GM12878 (cell line): ENCODE data around the gene LAMP5. TPM values are rescaled to one million over a fixed set of nuclear protein-coding genes. Genes with fewer than 3 reads are reported as not detected.

Experiments
- ATAC-seq: fragments of 200-7000 bp; cut with Tn5 transposase; 3 replicates; pipeline ENCODE4 v1.9.1; 2020; ENCODE audit warnings: mild to moderate bottlenecking, moderate library complexity
- Bru-seq: library from RNA; stranded (reverse); fragments of 400-500 nt; gene quantifications from one replicate; lab custom pipeline; 2021; lab: Mats Ljungman, UMichigan
- BruChase-seq, 2 experiments: library from RNA; stranded (reverse); fragments of 400-500 nt; gene quantifications; one replicate each; lab custom pipeline; 2021; lab: Mats Ljungman, UMichigan
- BruUV-seq: library from RNA; stranded (reverse); fragments of 400-500 nt; replicated peaks from 2 replicates; lab custom pipeline; 2021; lab: Mats Ljungman, UMichigan
- CTCF ChIA-PET: fragments of 300-600 bp; sonication (Branson Sonifier 250); formaldehyde crosslinking; extraction: SDS; loops from one replicate; lab custom pipeline; 2021; ENCODE audit warnings: inconsistent platforms; lab: Yijun Ruan, JAX
- POLR2A ChIA-PET: fragments of 350-600 bp; formaldehyde crosslinking; extraction: SDS; loops from one replicate; lab custom pipeline; 2021; ENCODE audit warnings: inconsistent platforms; lab: Charles Lee
- RAD21 ChIA-PET: fragments of 300-600 bp; sonication (Branson Sonifier 250); formaldehyde crosslinking; loops from one replicate; lab custom pipeline; 2023; ENCODE audit warnings: antibody characterized with exemption; ENCODE audit not compliant: unreplicated experiment; lab: Charles Lee
- SMC1A ChIA-PET: fragments of 300-600 bp; sonication (Branson Sonifier 250); formaldehyde crosslinking; loops from one replicate; lab custom pipeline; 2023; ENCODE audit not compliant: unreplicated experiment, uncharacterized antibody; lab: Charles Lee
- DNase-seq: peaks from one replicate; pipeline ENCODE4 v3.0.0-alpha.2; 2011; ENCODE audit warnings: low read depth, low spot score
- FAIRE-seq: peaks from 3 replicates; lab custom pipeline; 2011; peaks lifted over from hg19 to GRCh38; lab: Jason Lieb, UNC
- H2AFZ ChIP-seq: 2 replicates; pipeline ENCODE4 v1.6.0; 2011; ENCODE audit warnings: low read depth, low read length, control low read depth; ENCODE audit not compliant: control insufficient read depth
- H3K27ac ChIP-seq: 2 replicates; pipeline ENCODE4 v1.5.1; 2011; ENCODE audit warnings: control low read depth; ENCODE audit not compliant: control insufficient read depth, insufficient read depth
- H3K27me3 ChIP-seq, 2 experiments: replicated peaks in 1 of 2; 2 replicates each; pipeline versions ENCODE4 v1.6.0 to v1.6.1; 2011; ENCODE audit warnings: low read length in 1 of 2; ENCODE audit not compliant: control insufficient read depth in 2 of 2, insufficient read depth in 2 of 2
- H3K36me3 ChIP-seq, 2 experiments: 2 replicates each; pipeline ENCODE4 v1.5.1; 2011; ENCODE audit warnings: low read length in 1 of 2; ENCODE audit not compliant: control insufficient read depth in 2 of 2, insufficient read depth in 2 of 2
- H3K4me1 ChIP-seq: 2 replicates; pipeline ENCODE4 v1.6.1; 2011; ENCODE audit warnings: mild to moderate bottlenecking, low read length, moderate library complexity, mixed read lengths; ENCODE audit not compliant: control insufficient read depth, insufficient read depth
- H3K4me2 ChIP-seq: 2 replicates; pipeline ENCODE4 v1.6.0; 2011; ENCODE audit warnings: control low read depth; ENCODE audit not compliant: control insufficient read depth, insufficient read depth
- H3K4me3 ChIP-seq: fragments of 200-600 bp; sonication (generic); 2 replicates; pipeline ENCODE4 v1.5.1; 2016
- H3K79me2 ChIP-seq: 2 replicates; pipeline ENCODE4 v1.6.0; 2011; ENCODE audit warnings: low read length; ENCODE audit not compliant: control insufficient read depth, insufficient read depth
- H3K9ac ChIP-seq: 2 replicates; pipeline ENCODE4 v1.8.0; 2011; ENCODE audit warnings: low read length, control low read depth, mixed read lengths; ENCODE audit not compliant: control insufficient read depth, insufficient read depth
- H3K9me3 ChIP-seq: replicated peaks from 3 replicates; pipeline ENCODE4 v1.5.1; 2011; ENCODE audit warnings: mild to moderate bottlenecking, low read length; ENCODE audit not compliant: control insufficient read depth, insufficient read depth
- H4K20me1 ChIP-seq: 2 replicates; pipeline ENCODE4 v1.6.0; 2011; ENCODE audit not compliant: control insufficient read depth, insufficient read depth
- ASH2L ChIP-seq: fragments of 300-600, 200-600 bp; sonication (generic); IDR thresholded peaks from 2 replicates; pipeline ENCODE4 v1.6.1; 2017; ENCODE audit warnings: low read depth, mild to moderate bottlenecking, borderline replicate concordance
- JUND ChIP-seq: IDR thresholded peaks from 2 replicates; pipeline ENCODE4 v1.6.1; 2012; ENCODE audit warnings: low read depth, mild to moderate bottlenecking, low read length, improper control_type of control experiment, moderate library complexity
- REST ChIP-seq: IDR thresholded peaks from 2 replicates; pipeline ENCODE4 v1.6.1; 2012; ENCODE audit warnings: mild to moderate bottlenecking, low read depth, low read length
- SP1 ChIP-seq: IDR thresholded peaks from one replicate; pipeline ENCODE4 v1.6.1; 2011; ENCODE audit warnings: low read depth, low read length
- SUPT20H ChIP-seq: IDR thresholded peaks from 2 replicates; pipeline ENCODE4 v1.6.1; 2011; ENCODE audit warnings: low read depth, mild to moderate bottlenecking, low read length, moderate library complexity, borderline replicate concordance; ENCODE audit not compliant: control insufficient read depth
- SUZ12 ChIP-seq: fragments of 200-600 bp; sonication (generic); IDR thresholded peaks from one replicate; pipeline ENCODE4 v1.6.1; 2018; ENCODE audit warnings: antibody characterized with exemption, mild to moderate bottlenecking; ENCODE audit not compliant: unreplicated experiment
- WGBS: methylation state at CpG from one replicate; pipeline ENCODE4 v1.1.6; 2016; ENCODE audit warnings: low lambda C conversion rate; ENCODE audit not compliant: insufficient replicate concordance, insufficient coverage; ENCODE audit errors: missing lambda C conversion rate; 5-methylcytosine and 5-hydroxymethylcytosine counted together
- in situ Hi-C: fragments of 300-500 bp; cut with MboI; formaldehyde crosslinking; loops from 9 replicates; pipeline ENCODE4 v1.14.3; 2018; ENCODE audit warnings: mixed read lengths
- intact Hi-C: fragments of 100-400 bp; cut with micrococcal nuclease; formaldehyde crosslinking; loops from one replicate; pipeline ENCODE4 v1.14.2; 2022; ENCODE audit not compliant: unreplicated experiment
- long read RNA-seq, 2 experiments: library from polyadenylated mRNA; unstranded; transcript quantifications; one replicate each; pipeline ENCODE4 v2.0.0, GENCODE V29; 2019 to 2020
- polyA minus RNA-seq, 3 experiments: library from RNA; depleted of rRNA, polyadenylated mRNA; stranded (reverse); fragments of >200 nt; gene quantifications; 2 replicates each; pipeline ENCODE4 v1.2.3, GENCODE V29; 2011
- polyA plus RNA-seq, 11 experiments: library from polyadenylated mRNA; depleted of rRNA in 4 of 11; unstranded in 6 of 11; stranded (reverse) in 5 of 11; fragments of >200 nt; fragmentation: Nextera tagmentation in 4 of 11; fragmentation: Illumina TruSeq in 1 of 11; extraction: Ambion mirVana in 4 of 11; extraction: Trizol in 1 of 11; gene quantifications; 1 replicate in 1 of 11; 2 replicates in 10 of 11; pipeline versions ENCODE4 v1.2.1 to v1.2.3, GENCODE V29; 2011 to 2016; ENCODE audit warnings: inconsistent platforms in 2 of 11, missing spikeins in 2 of 11, low read depth in 1 of 11
- total RNA-seq, 4 experiments: library from RNA; depleted of rRNA in 3 of 4; stranded (reverse); fragments of >200 nt in 3 of 4; fragmentation: Illumina TruSeq in 1 of 4; extraction: Trizol in 1 of 4; gene quantifications; 2 replicates each; pipeline versions ENCODE4 v1.2.1 to v1.2.3, GENCODE V29; 2013 to 2021

The LAMP5 gene
- not detected in 2 replicates for total RNA-seq (2013; cell fraction: nucleolus; rRNA removed)
- 0.16 and 0.56 TPM in 2 replicates for total RNA-seq (2014; rRNA removed)
- 0.41 and 0.45 TPM in 2 replicates for total RNA-seq (2014; rRNA removed; fragmentation: Illumina TruSeq; extraction: Trizol)
- 0.29 and 0.54 TPM in 2 replicates for total RNA-seq (2021)
- 6.2 TPM for polyA plus RNA-seq (2011; ENCODE audit: low read depth)
- not detected in 2 replicates for polyA plus RNA-seq (2011; rRNA removed)
- polyA plus RNA-seq (2011; cell fraction: cytosol; rRNA removed), result not detected in 2 replicates
- polyA plus RNA-seq (2011; cell fraction: nucleus; rRNA removed), result 0.06 TPM in 1 of 2 replicates, not detected in the other
- 6.3 and 9.8 TPM in 2 replicates for polyA plus RNA-seq (2012)
- polyA plus RNA-seq (2014; fragmentation: Illumina TruSeq; extraction: Trizol), result 0.29 and 0.54 TPM in 2 replicates
- polyA plus RNA-seq (2014; fragmentation: Nextera tagmentation; extraction: Ambion mirVana), result under 1 TPM; 0.49 to 0.56 TPM
- 0.40 and 0.49 TPM in 2 replicates for polyA plus RNA-seq (2014; rRNA removed)
- under 1 TPM; 0.10 to 0.17 TPM for polyA plus RNA-seq (2016; fragmentation: Nextera tagmentation; extraction: Ambion mirVana)
- not detected in 2 replicates for polyA minus RNA-seq (2011; rRNA and poly(A)+ RNA removed)
- polyA minus RNA-seq (2011; cell fraction: cytosol; rRNA and poly(A)+ RNA removed), result not detected in 2 replicates
- not detected in 2 replicates for polyA minus RNA-seq (2011; cell fraction: nucleus; rRNA and poly(A)+ RNA removed)
- Bru-seq, nascent RNA, result percentile 41 among the genes with signal in this experiment
- BruChase-seq, experiment 1, labeled RNA remaining after a 6-hour chase, result percentile 30 among the genes with signal in this experiment
- BruChase-seq, experiment 2, labeled RNA remaining after a 2-hour chase, result percentile 33 among the genes with signal in this experiment
- long read RNA-seq, experiment 1, result 0 reads
- long read RNA-seq, experiment 2, result 0 reads

GRCh38 chr20:9514461-9515213 is at the start of gene LAMP5:
LAMP5 (plus strand) TSS chr20:9514590; CDS start chr20:9514853, 263 bp downstream.
- Histone ChIP-seq H3K79me2 (peaks cover 14% of the 10 kb centered on the region), H2AFZ (no peak within 1 kb of the TSS), H4K20me1 (no peaks in the 10 kb centered on the region), H3K27me3 (peaks cover 2 to 12% of the 10 kb centered on the region in 2 experiments; a peak in 3 of 4 replicates), H3K27ac (0 out of 2 replicates have a peak within 1 kb of the TSS, but pooled peaks have one; percentile 8), H3K36me3 (no peaks in the 10 kb centered on the region; a peak in 1 of 4 replicates), H3K4me2 (peak within 1 kb of the TSS; percentile 54; the same call in 1 of the 2 replicates), H3K9ac (peak within 1 kb of the TSS; percentile 46; the same call in 1 of the 2 replicates), H3K4me1 (peaks cover 24% of the 10 kb centered on the region), H3K4me3 (peak within 1 kb of the TSS; percentile 71), H3K9me3 (no peaks in the 10 kb centered on the region; the same call in 2 of the 3 replicates)
- CTCF ChIA-PET, result interaction anchor here (0.7 kb wide), 1 partner anchor 430 kb away, joined by 4 read pairs; no protein-coding TSS in a partner anchor
- WGBS, result 22% methylated on average over 35 of the region's 38 CpGs
- POLR2A ChIA-PET, result no interaction called here
- intact Hi-C loops, result no loop called here
- no TSS peak for BruUV-seq
- TF ChIP-seq JUND (no peak), ASH2L (no peak), SUPT20H (no peak), REST (peak; percentile 82; the same call in 1 of the 2 replicates), SUZ12 (peak; percentile 67), SP1 (no peak)
- ATAC-seq (no peak), FAIRE-seq (no peak), DNase-seq (no peak)
- in situ Hi-C loops, result no loop called here
- RAD21 ChIA-PET, result no interaction called here
- SMC1A ChIA-PET, result no interaction called here
